Choroid plexus epithelial cell (primary cell): ENCODE results near the gene COL5A1.

Experiments
- DNase-seq: peaks from one replicate; pipeline ENCODE4 v3.0.0-alpha.2; 2010; ENCODE audit warnings: low read depth
- H3K4me3 ChIP-seq: 2 replicates; pipeline ENCODE4 v1.5.1; 2011; ENCODE audit warnings: low read depth, mild to moderate bottlenecking, control low read depth, low read length, moderate library complexity
- CTCF ChIP-seq: conservative IDR thresholded peaks from 2 replicates; pipeline ENCODE4 v1.5.1; 2011; ENCODE audit warnings: low read depth, mild to moderate bottlenecking, control low read depth, inconsistent platforms, low read length, moderate library complexity

Gene COL5A1

GRCh38 chr9:134793288-134794188, 151.9 kb downstream of the COL5A1 start:
- no peak for TF ChIP-seq CTCF
- DNase-seq = peak; percentile 50
- no peak overlapping the region for H3K4me3 ChIP-seq

GRCh38 chr9:134794663-134795370, 153.2 kb downstream of the COL5A1 start:
- no peak overlapping the region for H3K4me3 ChIP-seq
- TF ChIP-seq CTCF = no peak
- no peak for DNase-seq

- no peak for DNase-seq
- no peak for TF ChIP-seq CTCF
- H3K4me3 ChIP-seq = no peak overlapping the region
These were observed 153.8 kb downstream of the COL5A1 start for GRCh38 chr9:134795446-134795845.

- H3K4me3 ChIP-seq = no peak overlapping the region
- no peak for TF ChIP-seq CTCF
- no peak for DNase-seq
These were observed 155.3 kb downstream of the COL5A1 start for GRCh38 chr9:134796882-134797281.

- no peak for TF ChIP-seq CTCF
- no peak overlapping the region for H3K4me3 ChIP-seq
- no peak for DNase-seq
These were observed 159.3 kb downstream of the COL5A1 start for GRCh38 chr9:134800791-134801339.

- TF ChIP-seq CTCF = no peak
- H3K4me3 ChIP-seq = no peak overlapping the region
- no peak for DNase-seq
These were observed 160.7 kb downstream of the COL5A1 start for GRCh38 chr9:134802216-134802795.
